ENCODE data around the gene DPCD. TPM values are rescaled to one million over a fixed set of nuclear protein-coding genes. Genes with fewer than 3 reads are reported as not detected.
A peak's percentile ranks its signal among the peaks of the same experiment; 100 is the strongest.

The DPCD gene
- total RNA-seq, 1 donor from 2014 or later = 71.1 TPM

GRCh38 chr10:101615525-101616116, 27.5 kb downstream of the DPCD start:
- H3K4me2 ChIP-seq = peak overlapping the region; percentile 46

GRCh38 chr10:101616415-101617101, 28.4 kb downstream of the DPCD start:
- Histone ChIP-seq H2AFZ (replicated peaks) (no peak overlapping the region), H3K4me3 (no peak overlapping the region), H3K9me3 (ENCODE audit: low read depth) (no peaks in the 10 kb centered on the region), H3K36me3 (no peaks in the 10 kb centered on the region), H3K79me2 (ENCODE audit: low read depth) (no peaks in the 10 kb centered on the region), H3K9ac (no peak overlapping the region), H3K27ac (no peak overlapping the region), H3K4me2 (no peak overlapping the region), H4K20me1 (ENCODE audit: low read depth) (peaks cover 18% of the 10 kb centered on the region), H3F3A (ENCODE audit: low read depth) (peaks cover 43% of the 10 kb centered on the region), H3K27me3 (no peaks in the 10 kb centered on the region), H3K4me1 (peaks cover 69% of the 10 kb centered on the region)
- H3K36me3 Mint-ChIP-seq = peaks cover 11% of the 10 kb centered on the region
- H3K4me1 Mint-ChIP-seq = peaks cover 64% of the 10 kb centered on the region
- no peaks in the 10 kb centered on the region for H3K9me3 Mint-ChIP-seq
- H3K27me3 Mint-ChIP-seq (ENCODE audit: insufficient read depth, low read depth) = peaks cover 13% of the 10 kb centered on the region
- no peak for DNase-seq (ENCODE audit: low spot score)
- TF ChIP-seq EZH2 (IDR thresholded peaks at IDR 0.05) (no peak), EZH2phosphoT487 (IDR thresholded peaks at IDR 0.05) (no peak)
- TF ChIP-seq, protein P1, sequence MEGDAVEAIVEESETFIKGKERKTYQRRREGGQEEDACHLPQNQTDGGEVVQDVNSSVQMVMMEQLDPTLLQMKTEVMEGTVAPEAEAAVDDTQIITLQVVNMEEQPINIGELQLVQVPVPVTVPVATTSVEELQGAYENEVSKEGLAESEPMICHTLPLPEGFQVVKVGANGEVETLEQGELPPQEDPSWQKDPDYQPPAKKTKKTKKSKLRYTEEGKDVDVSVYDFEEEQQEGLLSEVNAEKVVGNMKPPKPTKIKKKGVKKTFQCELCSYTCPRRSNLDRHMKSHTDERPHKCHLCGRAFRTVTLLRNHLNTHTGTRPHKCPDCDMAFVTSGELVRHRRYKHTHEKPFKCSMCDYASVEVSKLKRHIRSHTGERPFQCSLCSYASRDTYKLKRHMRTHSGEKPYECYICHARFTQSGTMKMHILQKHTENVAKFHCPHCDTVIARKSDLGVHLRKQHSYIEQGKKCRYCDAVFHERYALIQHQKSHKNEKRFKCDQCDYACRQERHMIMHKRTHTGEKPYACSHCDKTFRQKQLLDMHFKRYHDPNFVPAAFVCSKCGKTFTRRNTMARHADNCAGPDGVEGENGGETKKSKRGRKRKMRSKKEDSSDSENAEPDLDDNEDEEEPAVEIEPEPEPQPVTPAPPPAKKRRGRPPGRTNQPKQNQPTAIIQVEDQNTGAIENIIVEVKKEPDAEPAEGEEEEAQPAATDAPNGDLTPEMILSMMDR (IDR thresholded peaks at IDR 0.05) = no peak
- no peak overlapping the region for H3K27ac Mint-ChIP-seq
- no peak overlapping the region for H3K4me3 Mint-ChIP-seq

More at GRCh38 chr10:101615525-101616116, 27.5 kb downstream of the DPCD start:
- Histone ChIP-seq H3K36me3 (no peaks in the 10 kb centered on the region), H3K9ac (no peak overlapping the region), H3K4me1 (peaks cover 66% of the 10 kb centered on the region), H4K20me1 (ENCODE audit: low read depth) (peaks cover 18% of the 10 kb centered on the region), H2AFZ (replicated peaks) (no peak overlapping the region), H3K27ac (no peak overlapping the region), H3K79me2 (ENCODE audit: low read depth) (no peaks in the 10 kb centered on the region), H3K27me3 (no peaks in the 10 kb centered on the region), H3F3A (ENCODE audit: low read depth) (peaks cover 43% of the 10 kb centered on the region), H3K9me3 (ENCODE audit: low read depth) (no peaks in the 10 kb centered on the region), H3K4me3 (no peak overlapping the region)
- Mint-ChIP-seq H3K36me3 (peaks cover 12% of the 10 kb centered on the region), H3K27ac (no peak overlapping the region), H3K9me3 (no peaks in the 10 kb centered on the region), H3K4me1 (peaks cover 68% of the 10 kb centered on the region), H3K27me3 (ENCODE audit: insufficient read depth, low read depth) (peaks cover 13% of the 10 kb centered on the region), H3K4me3 (no peak overlapping the region)
- DNase-seq (ENCODE audit: low spot score) = no peak
- no peak for TF ChIP-seq EZH2 (IDR thresholded peaks at IDR 0.05)
- TF ChIP-seq, protein P1 (IDR thresholded peaks at IDR 0.05) = no peak
- no peak for TF ChIP-seq EZH2phosphoT487 (IDR thresholded peaks at IDR 0.05)

- Mint-ChIP-seq H3K4me3 (no peak overlapping the region), H3K9me3 (no peaks in the 10 kb centered on the region), H3K27ac (no peak overlapping the region), H3K27me3 (ENCODE audit: insufficient read depth, low read depth) (peaks cover 13% of the 10 kb centered on the region), H3K36me3 (peaks cover 11% of the 10 kb centered on the region), H3K4me1 (peaks cover 59% of the 10 kb centered on the region)
- TF ChIP-seq EZH2 (IDR thresholded peaks at IDR 0.05) = no peak
- TF ChIP-seq, protein P1 (IDR thresholded peaks at IDR 0.05) = peak; percentile 43
- H3K79me2 ChIP-seq (ENCODE audit: low read depth) = no peaks in the 10 kb centered on the region
- no peak for DNase-seq (ENCODE audit: low spot score)
- H3K4me2 ChIP-seq = no peak overlapping the region
- H3F3A ChIP-seq (ENCODE audit: low read depth) = peaks cover 43% of the 10 kb centered on the region
- H3K9me3 ChIP-seq (ENCODE audit: low read depth) = no peaks in the 10 kb centered on the region
- H4K20me1 ChIP-seq (ENCODE audit: low read depth) = peaks cover 18% of the 10 kb centered on the region
- H3K27me3 ChIP-seq = no peaks in the 10 kb centered on the region
- no peak overlapping the region for H3K9ac ChIP-seq
- no peak overlapping the region for H3K4me3 ChIP-seq
- H3K27ac ChIP-seq = no peak overlapping the region
- no peak overlapping the region for H2AFZ ChIP-seq (replicated peaks)
- H3K4me1 ChIP-seq = peaks cover 68% of the 10 kb centered on the region
- H3K36me3 ChIP-seq = no peaks in the 10 kb centered on the region
These were observed 29.1 kb downstream of the DPCD start for GRCh38 chr10:101617102-101617823.
